HPDE6-E6E7 (cell line): ENCODE measurements around the gene TMEM128.
"Not testable (repeated sequence)": the region's sequence is repeated elsewhere in the genome, so short reads cannot be mapped to it uniquely, and the experiment has no call there.

Source experiments
- DNase-seq: peaks from one replicate; pipeline ENCODE4 v3.0.0; 2011; ENCODE audit warnings: missing footprints; ENCODE audit errors: extremely low spot score

The TMEM128 gene

DNA sequence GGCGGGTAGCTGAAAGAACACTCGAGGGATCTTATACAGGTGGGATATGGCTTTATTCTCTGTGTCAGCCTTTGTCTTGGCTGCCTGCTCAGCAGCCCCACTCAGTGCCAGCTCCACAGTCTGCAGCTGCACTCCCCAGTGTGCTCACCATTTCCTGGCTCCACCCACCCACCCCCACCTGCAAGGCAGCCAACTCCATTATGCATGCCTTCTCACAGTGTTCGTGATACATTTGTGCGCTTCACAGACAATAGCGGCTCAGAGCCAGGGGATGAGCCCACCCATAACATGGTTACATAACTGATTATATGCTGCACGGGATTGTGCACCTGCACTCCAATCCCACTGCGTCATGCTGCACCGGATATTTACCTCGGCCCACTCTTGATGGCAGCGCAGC is 8.8 kb upstream of the TMEM128 start:
- DNase-seq = no peak

DNA sequence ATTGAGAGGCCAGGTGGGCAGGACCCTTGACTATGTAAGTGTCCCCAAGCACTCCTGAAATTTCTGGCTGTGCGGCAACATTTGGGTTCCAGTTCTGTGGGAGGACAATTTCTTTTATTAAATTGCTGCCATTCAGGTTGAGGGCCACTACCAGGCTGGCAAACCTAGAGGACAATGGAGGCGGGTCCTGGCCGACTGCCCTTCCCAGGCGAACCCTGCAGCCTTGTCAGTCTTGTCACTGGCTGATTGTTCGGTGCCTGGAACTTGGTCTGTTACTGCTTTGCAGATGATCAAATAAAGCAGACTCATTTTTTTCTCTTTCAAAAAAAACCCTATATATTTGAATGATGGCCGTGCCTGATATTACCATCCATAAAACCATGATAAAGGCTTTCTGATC is 6.6 kb upstream of the TMEM128 start:
- no peak for DNase-seq

DNA sequence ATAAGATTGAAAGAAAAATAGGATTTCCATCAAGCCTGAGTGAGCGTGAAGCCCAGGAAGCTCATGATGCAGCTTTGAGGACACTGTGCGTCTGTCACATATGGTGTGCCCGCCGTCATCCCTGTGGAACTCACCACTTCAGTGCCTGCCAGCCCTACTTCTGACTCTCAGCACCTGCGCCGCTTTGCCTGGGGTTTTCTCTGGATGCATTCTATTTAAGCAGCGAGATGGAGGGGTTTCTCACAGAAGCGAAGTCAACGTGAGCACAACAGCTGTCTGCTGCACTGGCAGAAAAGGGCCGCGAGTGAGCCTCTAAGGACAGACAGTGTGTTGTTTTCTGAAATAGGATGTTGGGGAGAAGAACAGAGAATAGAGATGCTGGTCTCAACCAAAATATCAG is 6.2 kb upstream of the TMEM128 start:
- DNase-seq = no peak

DNA sequence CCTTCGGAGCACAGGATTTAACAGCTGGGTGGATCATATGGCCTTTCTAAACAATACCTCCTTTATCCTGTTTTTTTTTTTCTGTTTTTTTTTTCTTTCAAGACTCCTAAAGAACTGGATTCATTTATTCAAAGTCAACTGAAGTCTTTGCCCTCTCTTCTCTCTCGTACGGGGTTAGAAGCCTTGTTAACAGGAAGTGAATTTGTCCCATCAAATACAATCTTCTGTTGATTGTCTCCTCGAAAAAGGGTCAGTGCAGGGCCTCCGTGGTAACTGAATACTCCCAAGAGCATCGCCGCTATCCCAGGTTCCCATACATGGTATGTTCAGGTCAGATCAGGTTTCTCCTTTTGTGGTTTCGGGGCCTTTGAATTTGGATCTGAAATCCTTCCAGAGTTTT is 1.8 kb upstream of the TMEM128 start:
- no peak for DNase-seq

DNA sequence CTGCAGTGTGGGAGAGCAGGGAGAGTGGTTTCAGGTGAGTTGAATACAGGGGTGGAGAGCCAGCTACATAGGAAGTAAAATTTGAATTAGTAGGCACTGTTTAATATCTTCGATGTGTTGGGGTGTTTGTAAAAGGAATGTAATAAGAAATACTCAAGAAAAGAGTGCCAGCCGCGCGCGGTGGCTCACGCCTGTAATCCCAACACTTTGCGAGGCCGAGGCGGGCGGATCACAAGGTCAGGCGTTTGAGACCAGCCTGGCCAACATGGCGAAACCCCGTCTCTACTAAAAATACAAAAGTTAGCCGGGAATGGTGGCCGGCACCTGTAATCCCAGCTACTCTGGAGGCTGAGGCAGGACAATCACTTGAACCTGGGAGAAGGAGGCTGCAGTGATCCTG is 1.3 kb upstream of the TMEM128 start:
- DNase-seq = not testable (repeated sequence)

DNA sequence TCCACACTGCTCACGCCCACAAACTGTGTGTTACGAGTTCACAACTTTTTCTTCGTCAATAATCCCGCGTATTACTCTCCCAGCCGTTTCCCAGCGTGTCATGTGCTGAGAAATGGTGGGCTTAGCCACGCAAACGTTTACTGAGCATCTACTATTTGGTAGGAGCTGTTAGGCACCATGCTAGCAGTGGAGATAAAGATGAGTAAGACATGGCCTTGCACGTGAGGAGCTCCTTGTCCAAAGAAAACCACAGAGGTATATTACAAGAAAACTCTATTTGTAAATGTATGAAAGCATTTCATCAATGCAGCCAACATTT is 821 bp upstream of the TMEM128 start:
- DNase-seq = no peak

DNA sequence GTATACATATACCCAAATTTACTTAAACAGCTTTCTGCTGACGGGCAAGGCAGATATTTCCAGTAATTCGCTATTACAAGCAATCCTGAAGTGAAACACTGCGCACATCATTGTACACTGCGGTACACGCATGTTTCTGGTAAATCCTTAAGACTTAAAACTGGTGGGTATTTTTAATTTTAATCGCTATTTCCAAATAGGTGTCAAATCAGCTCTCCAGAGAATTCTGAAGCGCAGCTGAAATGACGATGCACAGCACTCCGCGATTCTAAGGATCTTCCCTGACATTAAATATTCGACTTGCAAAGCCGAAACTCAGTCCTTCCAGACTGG is 361 bp downstream of the TMEM128 start:
- no peak for DNase-seq

DNA sequence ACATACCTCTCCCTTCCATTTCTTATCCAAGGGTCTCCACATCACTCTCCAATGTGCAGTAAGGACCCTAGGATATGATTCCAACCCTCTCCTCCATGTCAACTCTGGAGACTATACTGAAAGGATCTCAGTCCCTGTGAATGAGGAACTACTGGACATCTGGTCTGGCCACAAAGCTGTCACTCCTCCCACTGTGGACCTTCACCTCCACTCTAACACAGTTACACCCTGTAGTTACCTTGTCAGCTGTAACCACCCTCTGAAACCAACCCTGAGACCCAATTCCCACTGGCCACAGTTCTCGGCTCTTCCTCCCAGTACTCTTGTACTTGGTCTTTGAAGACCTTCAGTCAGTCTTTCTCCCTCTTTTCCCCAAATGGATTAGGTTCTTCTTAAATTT is 2.9 kb downstream of the TMEM128 start:
- DNase-seq = no peak

DNA sequence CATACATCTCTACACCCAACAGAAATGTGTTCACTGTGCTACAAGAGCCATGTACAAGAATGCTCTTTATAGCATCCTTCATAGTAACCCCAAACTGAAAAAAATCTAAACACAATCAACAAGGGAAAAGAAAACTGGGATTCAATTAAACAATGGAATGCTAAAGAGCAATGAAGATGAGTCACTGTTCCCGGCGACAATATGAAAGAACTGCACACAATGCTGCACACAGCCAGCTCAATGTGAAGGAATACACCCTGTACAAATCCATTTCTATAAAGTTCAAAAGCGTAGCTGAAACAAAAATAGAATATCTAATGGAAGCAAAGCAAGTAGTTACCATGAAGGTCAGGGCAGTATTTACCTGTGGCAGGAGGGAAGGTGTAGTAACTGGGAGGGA is 8.5 kb downstream of the TMEM128 start:
- DNase-seq = not testable (repeated sequence)

DNA sequence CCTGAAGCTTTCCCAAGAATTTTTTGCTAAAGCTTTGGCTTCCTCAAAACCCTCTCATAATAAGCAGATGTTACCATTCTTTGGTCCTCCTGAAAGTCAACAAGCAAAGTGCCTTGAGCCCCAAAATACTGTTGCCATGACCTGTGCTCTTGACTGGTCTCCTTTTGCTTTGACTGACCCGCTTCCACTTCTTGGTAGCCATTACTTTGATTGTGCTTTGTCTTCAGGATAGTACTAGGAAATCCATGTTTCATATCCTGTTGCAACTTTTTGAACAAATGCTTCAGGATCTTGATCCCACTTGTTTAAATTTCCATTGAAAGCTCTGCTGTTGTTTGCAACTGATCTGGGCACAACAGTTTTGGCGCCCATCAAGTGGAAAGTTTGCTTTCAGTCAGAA is 14.4 kb downstream of the TMEM128 start:
- DNase-seq = no peak

DNA sequence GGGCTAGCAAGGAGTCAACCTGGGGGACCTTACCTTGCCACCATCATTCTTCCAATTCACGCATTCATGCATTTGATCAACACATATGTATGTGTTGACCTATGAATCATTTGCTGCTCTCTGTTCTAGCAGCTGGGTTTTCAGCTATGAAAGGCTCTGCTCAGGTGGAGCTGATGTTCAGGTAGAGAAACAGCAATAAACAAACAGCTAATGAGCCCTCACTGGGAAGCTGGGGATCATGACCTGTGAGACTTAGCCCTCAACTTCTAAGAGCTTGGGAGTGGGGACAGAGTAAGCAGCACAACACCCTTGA is 19.7 kb downstream of the TMEM128 start:
- DNase-seq = no peak

DNA sequence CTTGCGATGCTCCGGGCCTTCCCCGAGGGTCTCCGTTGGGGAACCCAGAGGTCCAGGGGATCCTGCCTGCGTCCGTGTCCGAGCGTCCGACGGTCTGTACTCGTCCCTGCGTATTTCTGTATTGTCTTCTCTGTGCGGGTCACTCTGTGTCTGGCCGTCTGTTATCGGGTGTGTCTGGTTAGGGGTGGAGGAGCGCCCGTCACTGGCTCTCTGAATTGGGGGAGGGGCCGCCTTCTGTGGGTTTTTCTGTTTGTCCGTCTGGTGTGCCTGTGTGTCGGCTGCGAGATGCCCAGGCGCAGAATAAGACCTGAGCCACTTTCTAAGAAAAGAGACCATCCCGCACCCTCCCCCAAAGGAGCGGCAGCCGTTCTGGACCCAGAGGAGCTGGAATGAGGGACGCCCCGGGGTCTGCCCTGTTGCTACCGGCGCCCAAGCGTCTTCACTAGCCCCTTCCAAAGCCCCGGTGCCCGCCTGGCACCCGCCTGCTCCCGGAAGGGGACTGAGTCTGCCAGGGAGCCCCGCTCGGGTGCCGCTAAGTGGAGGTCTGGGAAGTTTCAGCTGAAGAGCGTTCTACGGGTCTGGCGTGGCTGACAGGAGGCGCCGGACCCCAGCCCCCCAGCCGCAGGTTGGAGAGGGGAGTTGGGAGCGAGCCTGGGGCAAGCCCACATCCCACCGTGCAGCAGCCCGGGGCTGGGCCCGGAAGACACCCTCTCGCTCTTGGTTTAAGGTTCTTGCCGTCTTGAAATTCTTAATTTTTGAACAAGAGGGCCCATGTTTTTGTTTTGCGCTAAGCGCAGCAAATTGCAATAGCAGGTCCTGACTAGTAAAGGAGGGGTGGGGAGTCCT is 20.3 kb downstream of the TMEM128 start:
- no peak for DNase-seq

DNA sequence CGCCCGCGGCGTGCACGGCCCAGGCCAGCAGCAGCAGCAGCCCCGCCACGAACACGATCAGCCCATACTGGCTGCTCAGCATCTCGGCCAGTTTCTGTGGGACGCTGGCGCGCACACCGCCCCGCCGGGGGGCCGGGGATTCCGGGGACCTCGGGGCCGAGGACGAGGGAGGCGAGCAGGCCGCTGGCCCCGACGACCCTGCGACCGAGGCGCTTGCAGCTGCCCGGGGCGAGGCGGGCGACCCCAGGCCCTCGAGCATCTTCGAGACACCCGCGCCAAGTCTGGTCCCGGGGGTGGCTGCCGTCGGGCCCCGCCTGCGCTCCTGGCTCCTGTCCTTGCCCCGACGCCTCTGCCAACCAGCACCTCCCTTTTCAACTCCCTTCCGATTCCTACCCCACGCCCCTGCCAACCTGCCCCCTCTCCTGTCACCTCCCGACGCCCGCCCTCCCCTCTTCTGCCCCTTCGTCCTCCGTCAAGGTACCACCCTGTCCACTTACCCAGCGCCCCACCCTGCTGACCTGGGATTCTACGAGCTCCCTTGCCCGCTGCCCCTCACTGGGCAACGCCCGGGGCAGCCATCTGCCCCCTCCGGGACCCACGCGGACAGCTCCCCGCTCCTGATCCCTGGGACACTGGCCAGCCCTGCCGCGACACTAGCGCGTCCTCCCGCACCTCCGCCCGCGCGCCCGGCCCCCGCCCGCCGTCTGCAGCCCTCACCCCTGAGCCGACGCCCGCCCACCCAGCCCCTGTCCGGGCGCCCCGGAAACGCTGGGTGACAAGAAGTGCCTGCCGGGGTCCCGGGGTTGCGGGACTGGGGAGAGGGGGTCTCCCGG is 21.2 kb downstream of the TMEM128 start, which contains the start of gene OTOP1:
Gene OTOP1, minus strand, starts transcription at position 324 of the 833 bp plus-strand sequence. Its CDS starts 65 bp downstream, at position 259.
- no peak for DNase-seq

DNA sequence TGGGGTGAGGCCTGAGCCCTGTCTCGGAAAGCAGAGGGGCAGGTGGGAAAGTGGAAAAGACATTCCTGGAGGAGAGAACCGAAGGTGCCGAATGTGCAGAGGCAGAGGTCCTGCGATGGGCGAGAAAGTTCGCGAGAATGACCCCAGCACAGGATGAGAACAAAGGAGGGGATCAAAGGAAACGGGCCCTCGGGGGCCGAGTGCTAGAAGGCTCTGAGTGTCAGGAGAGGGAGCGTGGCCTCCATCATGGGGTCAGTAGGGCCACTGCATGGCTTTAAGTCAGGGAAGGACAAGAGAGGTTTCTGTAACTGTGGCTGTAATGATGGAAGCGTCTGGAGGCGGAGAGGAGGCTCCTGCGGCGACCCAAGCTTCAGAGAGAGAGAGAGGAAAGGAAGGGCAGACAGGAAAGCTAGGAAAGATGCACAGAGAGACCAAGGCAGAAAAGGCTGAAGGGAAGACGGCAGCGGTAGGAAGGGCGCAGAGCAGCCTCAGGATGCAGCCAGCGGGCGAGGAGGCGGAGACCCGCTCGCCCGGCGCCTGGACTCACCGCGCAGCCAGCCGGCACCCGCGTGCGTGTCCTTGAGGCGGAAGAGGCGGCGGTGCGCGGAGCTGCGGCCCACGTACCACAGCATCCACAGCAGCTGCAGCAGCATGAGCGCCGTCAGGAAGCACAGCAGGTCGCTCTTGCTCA is 22.0 kb downstream of the TMEM128 start:
- DNase-seq = no peak

DNA sequence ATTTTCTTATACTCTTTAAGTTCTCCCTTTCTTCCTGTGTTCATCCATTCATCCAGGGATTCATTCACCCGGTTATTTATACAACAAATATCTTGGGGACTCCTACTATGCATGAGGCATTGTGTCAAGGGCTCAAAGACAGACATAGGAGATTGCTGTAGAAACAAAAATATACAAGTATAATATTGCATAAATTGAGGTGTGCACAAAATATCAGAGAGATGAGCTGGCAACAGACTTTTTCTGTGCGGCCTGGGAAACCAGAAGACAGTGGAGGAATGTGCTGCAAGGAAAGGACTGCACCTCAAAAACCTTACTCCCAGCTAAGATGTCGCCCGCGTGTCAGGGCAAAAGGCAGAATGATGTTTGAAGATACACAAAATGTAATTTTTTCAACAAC is 30.9 kb downstream of the TMEM128 start:
- DNase-seq = no peak

DNA sequence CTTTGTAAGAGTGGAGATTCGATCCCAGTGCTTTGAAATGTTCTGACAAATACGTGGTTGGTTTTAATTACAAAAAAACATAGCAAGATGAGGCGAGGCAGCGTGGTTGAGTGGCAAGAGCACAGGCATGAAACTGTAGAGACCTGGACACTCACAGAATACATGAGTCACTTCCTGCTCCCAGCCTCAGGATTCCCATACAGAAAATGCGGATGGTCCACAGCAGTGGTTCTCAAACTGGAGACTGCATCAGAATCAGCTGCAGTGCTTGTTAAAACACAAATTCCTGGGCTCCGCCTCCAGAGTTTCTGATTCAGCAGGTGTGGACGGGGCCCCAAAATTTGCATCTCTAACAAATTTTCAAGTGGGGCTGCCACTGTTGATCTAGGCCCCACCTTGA is 31.4 kb downstream of the TMEM128 start:
- DNase-seq = no peak

DNA sequence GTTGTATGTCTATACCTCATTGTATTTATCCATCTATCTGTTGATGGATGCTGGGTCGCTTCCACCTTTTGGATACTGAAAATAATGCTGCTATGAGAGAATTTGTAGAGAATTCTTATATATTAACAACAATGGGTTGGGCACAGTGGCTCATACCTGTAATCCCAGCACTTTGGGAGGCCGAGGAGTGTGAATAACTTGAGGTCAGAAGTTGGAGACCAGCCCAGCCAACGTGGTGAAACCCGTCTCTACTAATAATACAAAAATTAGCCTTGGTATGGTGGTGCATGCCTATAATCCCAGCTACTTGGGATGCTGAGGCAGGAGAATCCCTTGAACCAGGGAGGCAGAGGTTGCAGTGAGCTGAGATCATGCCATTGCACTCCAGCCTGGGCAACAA is 34.3 kb downstream of the TMEM128 start:
- not testable (repeated sequence) for DNase-seq

DNA sequence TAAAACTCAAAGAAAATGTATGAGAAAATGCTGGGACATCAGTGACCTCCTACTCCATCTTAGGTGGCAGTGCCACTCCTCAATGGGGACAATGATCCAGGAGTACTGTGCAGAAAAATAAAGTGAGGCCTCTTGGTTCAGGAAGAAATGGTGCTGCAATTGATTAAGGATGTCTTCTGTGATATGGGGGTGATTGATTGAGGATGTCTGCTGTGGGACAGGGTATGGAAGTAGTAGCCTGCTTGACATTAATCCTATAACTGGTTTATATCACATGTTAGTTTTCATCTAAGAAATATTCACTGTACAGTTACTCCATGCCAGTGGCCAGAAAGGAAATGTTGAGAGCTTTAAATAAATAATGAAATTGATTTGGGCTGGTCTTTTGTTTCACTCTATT is 41.8 kb downstream of the TMEM128 start:
- no peak for DNase-seq

DNA sequence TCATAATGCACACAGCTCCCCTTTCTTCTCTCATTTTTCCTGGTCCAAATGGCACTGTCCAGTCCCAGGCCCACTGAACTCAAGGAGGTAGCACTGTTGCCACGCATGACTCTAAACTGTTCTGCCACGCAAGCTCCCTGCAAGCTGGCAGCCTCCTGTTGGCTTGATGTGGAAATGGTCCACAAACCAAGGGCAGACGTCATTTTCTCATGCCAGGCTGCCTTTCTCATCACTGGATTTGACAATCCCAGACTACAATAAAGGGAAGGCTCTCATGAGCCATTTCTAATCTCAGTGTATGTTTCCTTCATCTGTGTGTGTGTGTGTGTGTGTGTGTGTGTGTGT is 43.6 kb downstream of the TMEM128 start:
- no peak for DNase-seq

DNA sequence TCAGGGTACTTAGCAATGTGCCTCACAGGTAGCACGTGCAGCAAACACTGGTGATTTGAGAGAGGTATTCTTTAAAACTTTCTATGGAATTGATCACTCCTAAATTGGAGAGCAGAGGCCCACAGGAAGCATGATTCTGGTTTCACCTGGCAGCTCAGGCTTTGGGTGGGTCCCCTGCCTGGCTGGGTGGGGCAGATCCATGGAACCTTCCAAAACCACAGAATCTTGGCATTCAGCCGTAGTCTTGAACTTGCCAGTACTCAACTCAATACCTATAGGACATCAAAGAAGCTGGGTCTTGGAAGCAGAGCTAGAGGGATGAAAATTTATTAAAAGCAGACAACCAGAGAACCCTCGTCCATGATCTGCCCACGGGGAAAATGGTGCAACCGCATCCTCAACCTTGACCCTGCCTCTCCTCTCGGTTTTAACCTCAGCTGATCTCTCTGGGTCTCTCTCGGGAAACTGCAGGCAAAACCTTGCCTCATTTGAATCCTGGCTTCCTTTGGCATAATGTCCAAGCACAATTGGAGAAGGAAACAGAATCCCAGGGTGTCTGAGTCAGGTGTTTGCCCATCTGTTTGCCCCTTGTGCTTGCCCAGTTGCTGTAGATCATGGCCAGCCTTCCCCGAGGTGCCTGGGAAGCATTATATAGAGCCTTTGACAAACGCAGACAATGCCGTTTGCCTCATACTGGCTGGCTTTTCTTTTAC is 44.2 kb downstream of the TMEM128 start:
- DNase-seq = no peak

DNA sequence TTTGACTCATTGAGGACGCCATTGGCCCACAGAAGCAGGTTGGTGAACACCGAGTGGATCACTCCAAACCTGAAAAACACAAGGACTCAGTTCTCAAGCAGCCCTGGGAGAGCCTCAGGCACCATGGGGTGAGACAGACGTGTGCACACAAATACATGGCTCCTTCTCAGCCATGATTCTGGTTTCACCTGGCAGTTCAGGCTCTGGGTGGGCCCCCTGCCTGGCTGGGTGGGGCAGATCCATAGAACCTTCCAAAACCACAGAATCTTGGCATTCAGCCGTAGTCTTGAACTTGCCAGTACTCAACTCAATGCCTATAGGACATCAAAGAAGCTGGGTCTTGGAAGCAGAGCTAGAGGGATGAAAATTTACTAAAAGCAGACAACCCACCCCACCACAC is 45.5 kb downstream of the TMEM128 start:
- no peak for DNase-seq

DNA sequence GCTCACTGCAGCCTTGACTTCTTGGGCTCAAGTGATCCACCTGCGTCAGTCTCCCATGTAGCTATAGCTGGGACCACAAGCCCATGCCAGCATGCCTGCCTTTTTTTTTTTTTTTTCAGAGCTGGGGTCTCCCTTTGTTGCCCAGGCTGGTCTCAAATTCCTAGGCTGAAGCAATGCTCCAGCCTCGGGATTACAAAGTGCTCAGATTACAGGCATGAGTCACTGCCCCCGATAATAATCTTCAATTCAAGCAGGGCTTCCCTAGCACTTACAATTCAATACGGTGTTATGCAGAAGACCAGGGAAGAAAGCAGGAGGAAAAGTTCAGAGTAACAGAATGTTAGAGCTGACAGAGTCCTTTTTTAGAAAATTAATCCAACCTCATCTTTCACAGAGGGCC is 47.4 kb downstream of the TMEM128 start:
- no peak for DNase-seq
